Aorta (tissue), 5 donors: ENCODE data around the gene CCDC136. TPM values are rescaled to one million over a fixed set of nuclear protein-coding genes. Genes with fewer than 3 reads are reported as not detected.

Experiments used
- ATAC-seq: fragments of 200-7000 bp; cut with Tn5 transposase; one replicate; pipeline ENCODE4 v1.9.1; 2022; ENCODE audit warnings: moderate library complexity; ENCODE audit not compliant: low FRiP score
- DNase-seq, 2 donors: peaks; one replicate each; pipeline ENCODE4 v3.0.0-alpha.2; 2020
- H3K27ac ChIP-seq, 2 donors: one replicate each; pipeline ENCODE4 v1.5.1; 2013; ENCODE audit warnings: low read length in 2 of 2, mild to moderate bottlenecking in 2 of 2, moderate library complexity in 2 of 2, control low read depth in 1 of 2, inconsistent platforms in 1 of 2, low read depth in 1 of 2
- H3K27me3 ChIP-seq, 2 donors: one replicate each; pipeline ENCODE4 v1.6.1; 2013; ENCODE audit warnings: control low read depth in 1 of 2, low read length in 1 of 2, mild to moderate bottlenecking in 1 of 2, moderate library complexity in 1 of 2; ENCODE audit not compliant: insufficient read depth in 2 of 2, control insufficient read depth in 1 of 2
- H3K36me3 ChIP-seq, 2 donors: one replicate each; pipeline ENCODE4 v1.6.1; 2013; ENCODE audit warnings: control low read depth in 1 of 2, low read length in 1 of 2, mild to moderate bottlenecking in 1 of 2; ENCODE audit not compliant: insufficient read depth in 2 of 2, control insufficient read depth in 1 of 2
- H3K4me1 ChIP-seq, 2 donors: one replicate each; pipeline ENCODE4 v1.6.1; 2013; ENCODE audit warnings: low read length in 2 of 2, control low read depth in 1 of 2, mild to moderate bottlenecking in 1 of 2, moderate library complexity in 1 of 2; ENCODE audit not compliant: insufficient read depth in 2 of 2, control insufficient read depth in 1 of 2
- H3K4me3 ChIP-seq, 2 donors: one replicate each; pipeline ENCODE4 v1.5.1; 2013; ENCODE audit warnings: low read length in 2 of 2, control low read depth in 1 of 2, mild to moderate bottlenecking in 1 of 2
- H3K9me3 ChIP-seq: one replicate; pipeline ENCODE4 v1.6.1; 2013; ENCODE audit warnings: mild to moderate bottlenecking, low read length; ENCODE audit not compliant: control insufficient read depth
- WGBS, 2 donors: extraction: QIAGEN DNeasy Blood & Tissue Kit; methylation state at CpG; one replicate each; pipeline ENCODE4 v1.1.7; 2013; 5-methylcytosine and 5-hydroxymethylcytosine counted together
- intact Hi-C, 2 donors: fragments of 100-400 bp; cut with DNase I; formaldehyde crosslinking; loops; one replicate each; pipeline versions ENCODE4 v1.14.2 to v1.15.0; 2022
- polyA plus RNA-seq, 2 donors: library from polyadenylated mRNA; stranded (reverse); fragments of 200-250 nt; gene quantifications; one replicate each; pipeline ENCODE4 v1.2.3, GENCODE V29; 2013
- total RNA-seq, 2 donors: library from RNA; stranded (reverse); fragmentation: NEBNext Ultra II Directional; extraction: Animal tissue kit (Norgen Biotek cat#: 25700); gene quantifications; one replicate each; pipeline ENCODE4 v1.2.1, GENCODE V29; 2021
- donor health status: healthy with polysubstance abuse.
- donor health status: Bipolar disorder and iron deficiency.
- donor health status: DM: no; HTN: no; CAD: no.
- donor health status: DM: no; HTN: no; CAD: no.
- donor health status: DM: yes; HTN: yes; CAD: no.

The CCDC136 gene
- total and polyA plus RNA-seq, 4 donors: 7.5 to 29.5 (median 13.6) TPM

- H3K27me3 ChIP-seq: no peaks in the 10 kb centered on the region
- H3K9me3 ChIP-seq: no peaks in the 10 kb centered on the region
- H3K36me3 ChIP-seq: no peaks in the 10 kb centered on the region
- 96% methylated on average over 8 of the region's 8 CpGs for WGBS, 2 donors
- intact Hi-C loops: loop anchor here (5.0 kb wide), 2 partner anchors 33 to 57 kb away; partner anchors contain the start of gene CALU (in 1 of the 2)
- no peak overlapping the region for H3K4me3 ChIP-seq
- no peak for ATAC-seq
- H3K27ac ChIP-seq: no peak overlapping the region
- no peak for DNase-seq
- no peaks in the 10 kb centered on the region for H3K4me1 ChIP-seq
Measured at GRCh38 chr7:128794436-128794835, 2.7 kb downstream of the CCDC136 start.

- no peak overlapping the region for H3K4me3 ChIP-seq
- DNase-seq: no peak
- intact Hi-C loops: no loop called here
Measured at GRCh38 chr7:128795129-128795528, 3.4 kb downstream of the CCDC136 start.

GRCh38 chr7:128796327-128796726 lies 4.6 kb downstream of the CCDC136 start:
- ATAC-seq: no peak
- no peak for DNase-seq
- Histone ChIP-seq H3K27ac (no peak overlapping the region), H3K9me3 (no peaks in the 10 kb centered on the region), H3K36me3 (peaks cover 3 to 5% of the 10 kb centered on the region in 2 donors), H3K4me1 (no peaks in the 10 kb centered on the region), H3K27me3 (no peaks in the 10 kb centered on the region), H3K4me3 (no peak overlapping the region)
- WGBS, 2 donors: 8 to 14% methylated on average over 5 of the region's 5 CpGs
- intact Hi-C loops: no loop called here

More at GRCh38 chr7:128795129-128795528, 3.4 kb downstream of the CCDC136 start:
- WGBS, 2 donors: 93 to 94% methylated on average over 4 of the region's 4 CpGs
- H3K27ac ChIP-seq: no peak overlapping the region
- H3K27me3 ChIP-seq: no peaks in the 10 kb centered on the region
- H3K36me3 ChIP-seq: no peaks in the 10 kb centered on the region
- no peaks in the 10 kb centered on the region for H3K4me1 ChIP-seq
- H3K9me3 ChIP-seq: no peaks in the 10 kb centered on the region
- no peak for ATAC-seq

DNA sequence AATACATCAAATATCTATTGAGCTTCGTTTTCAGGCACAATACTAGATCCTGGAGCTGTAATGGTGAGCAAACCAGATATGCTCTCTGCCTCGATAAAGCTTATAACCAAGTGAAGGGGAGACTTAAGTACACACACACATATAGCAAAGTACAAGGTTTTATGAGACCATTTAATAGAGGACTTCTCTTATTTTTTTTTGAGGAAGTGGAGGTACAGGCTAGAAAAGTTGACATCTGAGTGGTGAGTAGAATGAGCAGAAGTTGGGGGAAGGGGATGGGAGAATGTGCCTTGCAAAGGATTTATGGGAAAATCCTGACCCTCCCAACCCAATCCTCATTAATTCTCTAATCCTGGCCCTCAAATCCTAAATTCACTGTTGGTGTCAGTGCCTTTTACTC lies 7.7 kb downstream of the CCDC136 start:
- WGBS, 2 donors: 90 to 98% methylated on average over 2 of the region's 2 CpGs
- Histone ChIP-seq H3K4me1 (no peaks in the 10 kb centered on the region), H3K36me3 (peaks cover 3 to 5% of the 10 kb centered on the region in 2 donors), H3K27me3 (no peaks in the 10 kb centered on the region), H3K4me3 (no peak overlapping the region), H3K9me3 (no peaks in the 10 kb centered on the region), H3K27ac (no peak overlapping the region)
- ATAC-seq (no peak), DNase-seq (no peak)
- intact Hi-C loops: no loop called here

- Histone ChIP-seq H3K4me3 (no peak overlapping the region), H3K36me3 (peaks cover 5 to 6% of the 10 kb centered on the region in 2 donors), H3K4me1 (no peaks in the 10 kb centered on the region), H3K27me3 (no peaks in the 10 kb centered on the region), H3K9me3 (no peaks in the 10 kb centered on the region), H3K27ac (no peak overlapping the region)
- DNase-seq: no peak
- intact Hi-C loops: no loop called here
- no peak for ATAC-seq
- WGBS, 2 donors: 95 to 97% methylated on average over 3 of the region's 3 CpGs
Measured at GRCh38 chr7:128800567-128800966, 8.8 kb downstream of the CCDC136 start.

- Histone ChIP-seq H3K4me3 (no peak overlapping the region), H3K27ac (no peak overlapping the region), H3K9me3 (no peaks in the 10 kb centered on the region), H3K27me3 (no peaks in the 10 kb centered on the region), H3K4me1 (no peaks in the 10 kb centered on the region), H3K36me3 (peaks cover 5 to 6% of the 10 kb centered on the region in 2 donors)
- DNase-seq (no peak), ATAC-seq (no peak)
- intact Hi-C loops: no loop called here
- WGBS, 2 donors: 95 to 97% methylated on average over 9 of the region's 9 CpGs
Measured at GRCh38 chr7:128801003-128801402, 9.2 kb downstream of the CCDC136 start.

DNA sequence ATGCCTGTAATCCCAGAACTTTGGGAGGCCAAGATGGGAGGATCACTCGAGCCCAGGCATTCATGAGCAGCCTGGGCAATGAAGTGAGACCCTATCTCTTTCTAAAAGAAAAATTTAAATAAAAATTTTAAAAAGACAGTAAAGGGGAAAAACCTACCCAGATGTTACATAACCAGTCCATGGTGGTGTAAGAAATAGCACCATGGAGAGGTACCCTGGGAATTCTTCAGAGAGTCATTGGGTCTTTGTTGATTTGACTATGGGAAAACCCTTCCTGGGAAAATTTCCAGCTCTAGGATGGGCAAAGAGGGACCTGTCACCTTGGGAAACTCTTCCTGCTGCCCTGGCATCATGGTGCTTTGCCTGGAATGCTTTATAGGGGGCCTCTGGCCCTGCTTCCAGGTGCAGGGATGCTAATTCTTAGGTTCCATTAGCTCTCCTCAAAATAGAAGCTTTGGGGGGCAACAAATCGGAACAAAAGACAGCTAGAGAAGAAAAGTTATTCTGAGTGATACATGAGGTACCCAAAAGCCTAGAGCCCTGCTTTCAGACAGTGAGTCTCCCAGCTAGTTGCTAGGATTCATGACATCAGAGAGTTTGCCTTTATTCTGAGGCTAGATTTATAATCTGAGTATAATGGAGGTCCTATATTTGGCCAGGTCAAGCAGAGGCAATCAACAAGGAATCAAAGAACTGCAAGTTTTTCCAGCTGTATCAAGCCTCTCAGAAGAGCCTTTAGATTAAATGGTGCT lies 10.1 kb downstream of the CCDC136 start:
- Histone ChIP-seq H3K9me3 (no peaks in the 10 kb centered on the region), H3K4me1 (no peaks in the 10 kb centered on the region), H3K27me3 (no peaks in the 10 kb centered on the region), H3K36me3 (peaks cover 5 to 6% of the 10 kb centered on the region in 2 donors), H3K4me3 (no peak overlapping the region), H3K27ac (no peak overlapping the region)
- intact Hi-C loops: no loop called here
- WGBS, 2 donors: 96% methylated on average over 2 of the region's 2 CpGs
- ATAC-seq (no peak), DNase-seq (no peak)

- H3K27ac ChIP-seq: no peak overlapping the region
- intact Hi-C loops: no loop called here
- H3K4me3 ChIP-seq: no peak overlapping the region
- WGBS, 2 donors: 95% methylated on average over 6 of the region's 6 CpGs
- H3K36me3 ChIP-seq: peaks cover 5 to 6% of the 10 kb centered on the region in 2 donors
- no peaks in the 10 kb centered on the region for H3K27me3 ChIP-seq
- no peaks in the 10 kb centered on the region for H3K9me3 ChIP-seq
- H3K4me1 ChIP-seq: no peaks in the 10 kb centered on the region
- ATAC-seq (no peak), DNase-seq (no peak)
Measured at GRCh38 chr7:128804484-128804883, 12.7 kb downstream of the CCDC136 start.

GRCh38 chr7:128805225-128805624 lies 13.5 kb downstream of the CCDC136 start:
- intact Hi-C loops: no loop called here
- no peaks in the 10 kb centered on the region for H3K9me3 ChIP-seq
- no peaks in the 10 kb centered on the region for H3K27me3 ChIP-seq
- peaks cover 5 to 6% of the 10 kb centered on the region in 2 donors for H3K36me3 ChIP-seq
- 35 to 45% methylated on average over 5 of the region's 5 CpGs for WGBS, 2 donors
- no peak overlapping the region for H3K4me3 ChIP-seq
- ATAC-seq (no peak), DNase-seq (no peak)
- H3K4me1 ChIP-seq: no peaks in the 10 kb centered on the region
- no peak overlapping the region for H3K27ac ChIP-seq
